ENCODE data around the gene DPP10. TPM values are rescaled to one million over a fixed set of nuclear protein-coding genes. Genes with fewer than 3 reads are reported as not detected.

The DPP10 gene
- total RNA-seq, 1 donor from 2014 or later = 6.6 TPM

GRCh38 chr2:115234737-115235136, 792.3 kb downstream of the DPP10 start:
- no peak for DNase-seq (ENCODE audit: low spot score)

DNA sequence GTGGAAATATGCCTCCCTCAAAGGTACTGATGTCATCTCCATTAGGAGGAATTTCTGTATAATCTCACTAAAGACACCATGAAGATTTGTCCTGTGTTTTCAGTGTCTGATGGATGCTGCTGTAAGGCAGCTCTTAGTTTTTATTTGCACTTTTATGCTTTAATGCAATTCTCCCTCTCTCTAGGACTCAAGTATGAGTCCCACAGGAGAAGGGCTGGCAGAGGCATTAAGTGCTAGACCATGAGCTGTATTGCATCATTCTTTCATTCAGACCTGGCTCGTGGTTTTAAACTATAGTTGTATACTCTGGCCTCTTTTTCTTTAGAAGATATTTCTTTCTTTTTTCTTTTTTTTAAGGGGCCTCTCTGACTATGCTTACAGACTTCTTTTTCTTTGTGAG, 805.6 kb downstream of the DPP10 start:
- DNase-seq (ENCODE audit: low spot score) = no peak

- DNase-seq (ENCODE audit: low spot score) = no peak
Measured at GRCh38 chr2:115277366-115277765, 834.9 kb downstream of the DPP10 start.

DNA sequence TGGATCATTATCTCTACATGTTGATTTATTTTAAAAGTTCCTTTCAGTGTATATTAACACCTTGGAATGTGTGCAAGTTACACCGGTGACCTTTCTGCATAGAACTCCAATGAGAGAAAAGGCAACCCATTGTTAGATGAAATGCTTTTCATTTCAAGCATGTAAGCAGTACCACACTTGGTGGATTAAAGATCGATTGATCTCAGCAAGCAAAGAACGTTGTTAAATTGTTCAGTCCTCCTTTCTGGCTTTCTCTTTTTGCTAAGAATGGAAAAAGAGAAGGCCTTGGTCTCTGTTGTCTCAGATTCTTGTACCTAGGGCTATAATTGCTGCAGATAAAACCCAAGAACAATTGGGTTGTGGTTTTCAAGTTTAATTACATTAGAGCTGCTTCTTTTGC, 843.0 kb downstream of the DPP10 start:
- DNase-seq (ENCODE audit: low spot score) = no peak

- no peak for DNase-seq (ENCODE audit: low spot score)
Measured at GRCh38 chr2:115290478-115290877, 848.0 kb downstream of the DPP10 start.

DNA sequence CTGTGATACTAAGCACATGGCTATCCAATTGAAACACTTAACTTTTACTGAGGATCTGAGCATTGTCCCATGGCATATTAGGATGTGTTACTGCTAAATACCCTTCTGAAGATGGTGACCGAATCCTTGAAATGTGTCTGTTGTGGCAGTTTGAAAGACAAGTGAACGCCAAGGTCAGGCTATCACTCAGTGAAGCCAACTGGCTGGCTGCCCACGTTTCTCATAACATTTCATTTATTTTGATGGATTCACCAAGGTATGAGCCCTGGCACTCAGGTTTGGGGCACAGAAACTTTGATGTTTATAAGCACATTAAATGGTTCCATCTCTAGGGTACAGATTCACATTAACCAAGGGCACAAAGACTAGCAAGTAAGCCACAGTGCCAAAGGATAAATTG, 850.3 kb downstream of the DPP10 start:
- no peak for DNase-seq (ENCODE audit: low spot score)

- no peak for DNase-seq (ENCODE audit: low spot score)
Measured at GRCh38 chr2:115294999-115295398, 852.6 kb downstream of the DPP10 start.

DNA sequence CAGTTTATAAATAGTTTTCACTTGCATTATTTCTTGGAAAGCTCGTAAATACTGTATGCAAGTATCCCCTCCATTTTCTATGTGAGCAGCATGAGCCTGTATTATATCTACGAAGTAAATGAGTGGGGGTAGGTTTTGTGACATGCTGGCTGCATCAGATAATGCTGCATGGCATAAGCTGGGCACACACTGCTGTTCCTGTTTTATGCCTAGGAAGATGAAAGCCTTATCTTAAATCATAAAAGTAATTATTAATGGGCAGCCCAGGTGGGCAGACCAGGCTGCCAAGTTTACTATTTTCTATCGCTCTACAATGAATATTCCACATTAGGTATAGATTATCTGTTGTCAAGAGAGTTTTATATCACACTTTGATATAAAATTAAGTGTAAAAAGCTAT, 854.6 kb downstream of the DPP10 start:
- DNase-seq (ENCODE audit: low spot score) = no peak

- no peak for DNase-seq (ENCODE audit: low spot score)
Measured at GRCh38 chr2:115299199-115299598, 856.8 kb downstream of the DPP10 start.

DNA sequence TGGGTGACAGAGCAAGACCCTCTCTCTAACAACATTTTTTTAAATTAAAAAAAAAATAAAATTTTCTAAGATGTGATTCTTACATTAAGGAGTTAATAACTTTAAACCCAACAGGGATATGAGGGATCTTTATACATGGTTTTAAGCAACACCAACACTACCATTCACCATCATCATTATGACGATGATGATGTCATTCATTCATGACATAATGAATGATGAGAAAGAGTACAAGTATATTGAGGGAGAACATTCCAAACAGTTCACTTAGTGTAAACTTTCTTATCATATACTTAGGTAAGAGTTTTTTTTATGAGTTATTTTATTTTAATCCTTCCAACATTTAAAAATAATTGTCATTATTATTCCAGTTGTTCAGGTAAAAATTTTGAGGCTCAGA, 863.3 kb downstream of the DPP10 start:
- no peak for DNase-seq (ENCODE audit: low spot score)

DNA sequence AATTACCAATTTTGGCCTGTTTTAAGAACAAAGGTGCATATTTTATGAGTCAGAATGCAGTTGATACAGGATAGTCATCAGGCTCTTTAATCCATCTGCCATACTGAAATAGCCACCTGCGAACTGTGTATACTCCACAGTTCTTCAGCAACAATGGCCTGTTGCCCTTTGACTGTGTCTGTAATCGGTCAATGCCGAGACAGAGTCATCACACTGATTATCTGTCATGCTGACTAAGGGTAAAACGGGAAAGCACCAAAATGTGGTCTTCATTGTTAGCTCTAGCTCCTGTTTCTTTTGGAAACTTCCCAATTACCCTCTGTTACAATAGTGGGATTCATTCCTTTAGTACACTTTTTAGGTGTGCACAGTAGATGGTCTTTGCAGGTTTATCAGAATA, 871.7 kb downstream of the DPP10 start:
- DNase-seq (ENCODE audit: low spot score) = no peak

GRCh38 chr2:115327061-115327460, 884.6 kb downstream of the DPP10 start:
- no peak for DNase-seq (ENCODE audit: low spot score)

- no peak for DNase-seq (ENCODE audit: low spot score)
Measured at GRCh38 chr2:115359550-115359949, 917.1 kb downstream of the DPP10 start.

GRCh38 chr2:115364093-115364492, 921.7 kb downstream of the DPP10 start:
- no peak for DNase-seq (ENCODE audit: low spot score)

- no peak for DNase-seq (ENCODE audit: low spot score)
Measured at GRCh38 chr2:115369400-115369799, 927.0 kb downstream of the DPP10 start.

GRCh38 chr2:115374981-115375380, 932.5 kb downstream of the DPP10 start:
- DNase-seq (ENCODE audit: low spot score) = no peak

DNA sequence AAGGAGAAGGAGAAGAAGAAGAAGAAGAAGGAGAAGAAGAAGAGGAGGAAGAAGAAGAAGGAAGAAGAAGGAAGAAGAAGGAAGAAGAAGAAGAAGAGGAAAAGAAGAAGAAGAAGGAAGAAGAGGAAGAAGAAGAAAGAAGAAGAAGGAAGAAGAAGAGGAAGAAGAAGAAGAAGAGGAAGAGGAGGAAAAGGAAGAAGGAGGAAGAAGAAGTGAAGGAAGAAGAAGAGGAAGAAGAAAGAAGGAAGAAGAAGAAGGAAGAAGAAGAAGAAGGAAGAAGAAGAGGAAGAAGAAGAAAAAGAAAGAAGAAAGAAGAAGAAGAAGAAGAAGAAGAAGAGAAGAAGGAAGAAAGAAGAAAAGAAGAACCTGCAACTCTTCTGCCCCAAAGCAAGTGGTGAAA, 942.0 kb downstream of the DPP10 start:
- no peak for DNase-seq (ENCODE audit: low spot score)

GRCh38 chr2:115386465-115386864, 944.0 kb downstream of the DPP10 start:
- DNase-seq (ENCODE audit: low spot score) = no peak

- DNase-seq (ENCODE audit: low spot score) = no peak
Measured at GRCh38 chr2:115389024-115389423, 946.6 kb downstream of the DPP10 start.

DNA sequence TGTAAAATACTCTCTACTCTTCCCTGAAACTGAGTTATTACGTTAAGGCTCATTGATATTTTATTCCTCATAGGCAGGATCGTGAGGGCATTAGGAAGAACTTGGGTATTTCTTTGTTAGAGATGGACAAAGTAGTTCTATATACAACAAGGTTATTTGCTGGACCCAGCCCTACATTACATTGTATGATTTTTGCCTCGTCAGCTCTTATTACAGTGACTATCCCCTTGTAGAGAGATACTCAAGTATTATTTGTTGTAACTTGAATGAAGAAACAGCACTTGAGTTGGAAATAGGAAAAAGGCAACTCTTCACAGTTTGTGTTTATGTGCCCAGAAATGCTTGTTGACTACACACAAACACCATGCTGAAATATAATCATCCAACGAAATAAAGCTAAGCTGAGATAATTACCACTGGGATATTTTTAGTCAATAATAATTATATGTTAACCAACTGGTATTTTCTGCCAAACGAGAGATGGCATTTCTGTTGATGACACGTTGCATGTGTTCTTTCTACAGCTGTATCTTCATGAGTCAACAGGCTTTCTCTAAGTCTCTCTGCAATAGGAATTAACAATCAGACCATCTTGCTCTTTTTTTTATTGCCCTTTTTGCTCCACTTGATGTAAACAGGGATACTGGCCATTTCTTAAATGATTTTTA, 947.6 kb downstream of the DPP10 start:
- DNase-seq (ENCODE audit: low spot score) = no peak

DNA sequence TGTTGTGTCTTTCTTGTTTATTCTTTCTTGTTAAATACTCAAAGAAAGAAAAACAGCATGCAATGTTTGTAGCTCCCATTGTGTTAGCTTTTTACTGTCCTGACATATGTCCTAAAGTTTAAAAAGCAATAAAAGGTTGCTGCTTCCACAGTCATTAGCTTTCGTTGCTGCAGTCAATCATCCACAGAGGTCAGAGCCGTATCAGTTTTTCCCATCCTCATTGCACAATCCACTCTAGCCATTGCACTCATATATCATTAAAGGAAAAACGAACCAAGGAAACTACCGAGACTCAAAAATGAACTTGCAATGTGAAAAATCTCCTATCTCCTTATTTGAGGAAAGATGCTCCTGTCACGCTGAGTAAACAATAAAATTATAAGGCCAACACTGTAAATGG, 954.1 kb downstream of the DPP10 start:
- no peak for DNase-seq (ENCODE audit: low spot score)

DNA sequence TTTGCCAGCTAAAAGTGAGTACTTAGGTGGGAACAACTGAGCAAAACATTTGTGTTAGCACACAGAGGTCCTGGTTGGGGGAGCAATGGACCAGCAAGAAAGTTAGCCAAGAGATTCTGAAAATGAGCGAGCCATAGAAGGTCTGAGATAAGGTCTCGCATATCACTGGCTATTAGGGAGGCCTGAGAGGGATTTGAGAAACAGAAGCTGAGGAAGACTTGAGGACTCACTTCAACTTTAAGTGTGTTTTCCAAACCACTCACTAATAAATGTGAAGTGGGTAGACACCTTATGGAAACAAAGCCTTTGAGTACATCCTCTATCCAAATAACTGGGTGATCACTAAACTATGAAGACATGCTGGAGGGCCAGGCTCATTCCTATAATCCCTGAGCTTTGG, 958.5 kb downstream of the DPP10 start:
- no peak for DNase-seq (ENCODE audit: low spot score)

GRCh38 chr2:115412501-115412900, 970.1 kb downstream of the DPP10 start:
- no peak for DNase-seq (ENCODE audit: low spot score)

GRCh38 chr2:115413791-115414190, 971.4 kb downstream of the DPP10 start:
- no peak for DNase-seq (ENCODE audit: low spot score)
